ENCODE data around the gene WDR5. TPM values are rescaled to one million over a fixed set of nuclear protein-coding genes. Genes with fewer than 3 reads are reported as not detected.
"Not testable (repeated sequence)": the region's sequence is repeated elsewhere in the genome, so short reads cannot be mapped to it uniquely, and the experiment has no call there.

The WDR5 gene
- total RNA-seq, 4 donors from 2014 or later = 15.4 to 26.8 (median 23.1) TPM

- no peaks in the 10 kb centered on the region for H3K4me1 ChIP-seq
- 76 to 83% methylated on average over 6 of the region's 6 CpGs for WGBS, 2 donors
- H3K27me3 ChIP-seq = no peaks in the 10 kb centered on the region
- no peaks in the 10 kb centered on the region for H3K36me3 ChIP-seq
- intact Hi-C loops (cut with DNase I) = no loop called here
- H3K9me3 ChIP-seq = no peaks in the 10 kb centered on the region
- no peak for DNase-seq
- H3K4me3 ChIP-seq = no peak overlapping the region
- no peak overlapping the region for H3K27ac ChIP-seq
- TF ChIP-seq CTCF (IDR thresholded peaks at IDR 0.05) = no peak
- no peak for TF ChIP-seq POLR2A (IDR thresholded peaks at IDR 0.05)
These were observed 23.3 kb upstream of the WDR5 start for GRCh38 chr9:134112561-134112960.

DNA sequence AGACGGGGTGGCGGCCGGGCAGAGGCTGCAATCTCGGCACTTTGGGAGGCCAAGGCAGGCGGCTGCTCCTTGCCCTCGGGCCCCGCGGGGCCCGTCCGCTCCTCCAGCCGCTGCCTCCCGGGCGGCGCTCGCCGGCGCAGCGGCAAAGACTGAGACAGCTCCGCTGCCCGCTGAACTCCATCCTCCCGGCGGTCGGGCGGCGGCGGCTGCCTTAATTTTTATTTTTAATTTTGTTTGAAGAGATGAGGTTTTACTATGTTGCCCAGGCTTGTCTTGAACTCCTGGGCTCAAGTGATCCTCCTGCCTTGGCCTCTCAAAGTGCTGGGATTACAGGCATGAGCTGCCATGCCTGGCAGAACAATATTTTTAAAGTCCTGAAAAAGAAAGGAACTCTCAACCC, 16.9 kb upstream of the WDR5 start:
- H3K36me3 ChIP-seq; H3K27me3 ChIP-seq; DNase-seq; H3K27ac ChIP-seq; intact Hi-C loops (cut with DNase I); H3K4me3 ChIP-seq; H3K4me1 ChIP-seq; H3K9me3 ChIP-seq: not testable (repeated sequence)
- WGBS, 2 donors = 100% methylated on average over 8 of the region's 26 CpGs; no CpG with 5 or more reads in 1 of the 2 donors

GRCh38 chr9:134123764-134124128, 12.1 kb upstream of the WDR5 start:
- no peak for DNase-seq
- H3K4me1 ChIP-seq = peaks cover 0 to 3% (median 0%) of the 10 kb centered on the region in 3 donors
- no peaks in the 10 kb centered on the region for H3K9me3 ChIP-seq
- intact Hi-C loops (cut with DNase I) = no loop called here
- H3K36me3 ChIP-seq = no peaks in the 10 kb centered on the region
- no peak overlapping the region for H3K27ac ChIP-seq
- H3K27me3 ChIP-seq = no peaks in the 10 kb centered on the region
- WGBS, 2 donors = 62 to 67% methylated on average over 10 of the region's 10 CpGs
- no peak for TF ChIP-seq POLR2A (IDR thresholded peaks at IDR 0.05)
- TF ChIP-seq CTCF (IDR thresholded peaks at IDR 0.05) = no peak
- no peak overlapping the region for H3K4me3 ChIP-seq

DNA sequence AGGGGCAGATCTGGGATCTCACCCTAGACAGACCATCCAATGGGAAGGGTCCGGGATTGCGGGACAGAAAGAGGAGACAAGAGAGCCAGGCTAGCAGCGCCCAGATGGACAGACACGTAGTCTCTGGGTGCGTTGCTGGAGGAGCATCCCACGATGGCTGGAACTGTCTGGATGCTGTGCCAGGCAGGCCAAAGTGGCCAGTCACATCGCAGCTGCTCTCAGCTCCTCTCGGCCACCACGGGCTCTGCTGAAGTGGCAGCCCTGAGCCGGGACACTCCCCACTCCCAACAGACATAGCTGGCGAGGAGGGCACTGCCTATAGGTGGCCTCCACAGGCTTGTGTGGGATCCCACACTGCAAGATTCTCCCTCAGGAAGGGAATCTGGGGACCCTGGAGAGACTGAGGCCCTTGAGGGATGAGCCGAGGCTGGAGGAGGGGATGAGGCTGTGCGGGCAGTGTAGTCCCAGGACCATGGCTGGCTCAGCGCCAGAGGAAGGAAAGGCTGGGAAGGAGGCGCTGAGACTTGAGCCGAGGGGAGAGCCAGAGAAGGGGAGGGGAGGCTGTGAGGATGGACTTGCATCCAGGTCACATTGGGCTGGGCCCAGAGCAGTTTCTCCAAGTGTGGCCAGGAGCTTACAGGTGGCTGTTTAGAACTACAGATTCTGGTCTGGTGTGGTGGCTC, 10.3 kb upstream of the WDR5 start:
- intact Hi-C loops (cut with DNase I) = no loop called here
- H3K27me3 ChIP-seq = no peaks in the 10 kb centered on the region
- no peak for TF ChIP-seq CTCF (IDR thresholded peaks at IDR 0.05)
- TF ChIP-seq POLR2A (IDR thresholded peaks at IDR 0.05) = no peak
- DNase-seq = no peak
- H3K4me3 ChIP-seq = no peak overlapping the region
- 0 to 89% methylated on average over 1 to 9 of the region's 16 CpGs for WGBS, 2 donors
- H3K36me3 ChIP-seq = no peaks in the 10 kb centered on the region
- peaks cover 4 to 21% (median 8%) of the 10 kb centered on the region in 3 donors for H3K4me1 ChIP-seq
- no peaks in the 10 kb centered on the region for H3K9me3 ChIP-seq
- no peak overlapping the region for H3K27ac ChIP-seq

- Histone ChIP-seq H3K36me3 (no peaks in the 10 kb centered on the region), H3K9me3 (no peaks in the 10 kb centered on the region)
- WGBS, 2 donors = 77 to 84% methylated on average over 5 to 12 of the region's 14 CpGs
These were observed 9.5 kb upstream of the WDR5 start for GRCh38 chr9:134126373-134126772.

More at GRCh38 chr9:134126373-134126772, 9.5 kb upstream of the WDR5 start:
- peaks cover 10 to 29% (median 13%) of the 10 kb centered on the region in 3 donors for H3K4me1 ChIP-seq
- H3K27ac ChIP-seq = no peak overlapping the region
- H3K27me3 ChIP-seq = no peaks in the 10 kb centered on the region
- no peak overlapping the region for H3K4me3 ChIP-seq
- no peak for TF ChIP-seq POLR2A (IDR thresholded peaks at IDR 0.05)
- no peak for TF ChIP-seq CTCF (IDR thresholded peaks at IDR 0.05)
- DNase-seq = no peak
- intact Hi-C loops (cut with DNase I) = no loop called here

Data from esophagus squamous epithelium (tissue), 5 donors.